ENCODE measurements around the gene RGP1.
A peak's percentile ranks its signal among the peaks of the same experiment; 100 is the strongest.

RGP1 gene, protein sequence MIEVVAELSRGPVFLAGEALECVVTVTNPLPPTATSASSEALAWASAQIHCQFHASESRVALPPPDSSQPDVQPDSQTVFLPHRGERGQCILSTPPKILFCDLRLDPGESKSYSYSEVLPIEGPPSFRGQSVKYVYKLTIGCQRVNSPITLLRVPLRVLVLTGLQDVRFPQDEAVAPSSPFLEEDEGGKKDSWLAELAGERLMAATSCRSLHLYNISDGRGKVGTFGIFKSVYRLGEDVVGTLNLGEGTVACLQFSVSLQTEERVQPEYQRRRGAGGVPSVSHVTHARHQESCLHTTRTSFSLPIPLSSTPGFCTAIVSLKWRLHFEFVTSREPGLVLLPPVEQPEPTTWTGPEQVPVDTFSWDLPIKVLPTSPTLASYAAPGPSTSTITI

GRCh38 chr9:35748858-35749514, at the start of gene RGP1, which contains the start of gene GBA2:
TSS of gene RGP1 (plus strand) at chr9:35749287. CDS start at chr9:35749756, 469 bp downstream.
TSS of gene GBA2 (minus strand) at chr9:35749228. CDS start at chr9:35748704, 524 bp downstream.
- peak; percentile 85 for DNase-seq

DNA sequence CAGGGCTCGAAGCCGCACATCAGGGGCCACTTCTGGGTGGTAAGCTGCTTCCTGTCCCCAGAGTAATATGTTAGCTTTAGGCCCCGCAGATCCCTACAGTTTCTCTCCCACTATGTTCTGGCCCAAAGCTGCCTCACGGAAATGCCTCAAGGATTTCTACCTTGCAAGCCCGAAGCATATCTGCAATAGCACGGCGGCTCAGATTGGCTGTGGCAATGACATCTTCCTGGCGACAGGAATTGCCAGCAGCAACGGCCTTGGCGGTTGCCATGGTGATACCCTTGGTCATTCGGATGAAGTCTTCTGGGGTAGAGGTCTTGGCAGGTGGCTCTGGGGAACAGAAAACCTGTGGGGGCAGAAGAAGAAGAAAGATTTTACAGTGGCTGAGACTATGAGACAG, 49.1 kb upstream of the RGP1 start:
- DNase-seq = no peak

DNA sequence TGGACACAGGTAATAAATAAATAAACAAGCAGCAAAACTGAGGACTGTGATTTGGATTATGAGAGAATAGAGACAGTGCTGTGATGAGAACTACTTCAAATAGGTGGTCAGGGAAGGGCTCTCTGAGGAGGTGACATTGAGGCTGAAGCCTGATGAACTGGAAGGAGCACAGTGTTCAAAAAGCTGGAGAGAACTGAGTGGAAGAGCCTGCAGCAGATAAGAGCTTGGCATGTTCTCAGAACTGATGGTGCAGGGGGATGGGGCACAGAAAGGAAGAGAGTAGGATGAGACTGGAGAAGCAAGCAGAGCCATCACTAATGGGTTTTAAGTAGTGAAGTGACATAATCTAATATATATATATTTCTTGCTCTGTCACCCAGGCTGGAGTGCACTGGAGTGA, 48.1 kb upstream of the RGP1 start:
- DNase-seq = no peak

- no peak for DNase-seq
Observed at GRCh38 chr9:35702696-35703095, 46.4 kb upstream of the RGP1 start.

DNA sequence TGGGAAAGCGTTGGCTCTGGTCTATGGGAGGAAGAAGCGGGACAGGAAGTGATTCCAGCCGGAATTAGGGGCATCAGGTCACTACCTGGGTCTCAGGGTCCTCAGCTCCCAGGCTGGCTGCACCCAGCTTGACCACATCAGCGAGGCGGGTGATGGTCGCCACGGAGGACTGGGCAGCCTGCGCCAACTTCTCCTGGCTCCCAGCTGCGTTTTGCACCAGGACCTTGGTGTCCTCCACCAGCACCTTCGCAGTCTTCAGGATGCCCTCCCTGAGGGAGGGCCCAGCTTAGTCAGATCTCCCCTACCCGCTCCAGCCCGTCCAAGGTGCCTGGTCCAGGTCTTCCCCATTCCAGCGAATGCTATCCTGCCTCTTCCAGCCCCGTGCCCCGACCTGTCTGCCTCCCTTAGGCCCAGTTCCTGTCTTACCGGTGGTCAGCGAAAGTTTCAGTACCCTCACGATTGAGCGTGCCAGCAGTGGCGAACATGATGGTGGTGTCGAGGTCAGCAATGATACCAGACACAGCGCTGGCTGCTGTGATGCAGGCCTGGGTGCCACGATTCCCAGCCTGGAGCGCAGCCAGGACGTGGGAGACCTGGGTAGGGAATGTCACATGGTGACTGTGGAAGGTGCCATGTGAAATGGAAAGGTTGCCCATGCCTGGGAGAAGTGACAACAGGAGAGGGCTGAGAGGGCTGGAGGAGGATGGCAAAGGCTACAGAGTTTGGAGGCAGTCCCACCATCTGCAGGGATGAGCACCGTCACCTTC, 45.0 kb upstream of the RGP1 start:
- DNase-seq = no peak

GRCh38 chr9:35705372-35705771, 43.7 kb upstream of the RGP1 start:
- no peak for DNase-seq

- no peak for DNase-seq
Observed at GRCh38 chr9:35705836-35706430, 43.2 kb upstream of the RGP1 start.

GRCh38 chr9:35706951-35707350, 42.1 kb upstream of the RGP1 start:
- no peak for DNase-seq

DNA sequence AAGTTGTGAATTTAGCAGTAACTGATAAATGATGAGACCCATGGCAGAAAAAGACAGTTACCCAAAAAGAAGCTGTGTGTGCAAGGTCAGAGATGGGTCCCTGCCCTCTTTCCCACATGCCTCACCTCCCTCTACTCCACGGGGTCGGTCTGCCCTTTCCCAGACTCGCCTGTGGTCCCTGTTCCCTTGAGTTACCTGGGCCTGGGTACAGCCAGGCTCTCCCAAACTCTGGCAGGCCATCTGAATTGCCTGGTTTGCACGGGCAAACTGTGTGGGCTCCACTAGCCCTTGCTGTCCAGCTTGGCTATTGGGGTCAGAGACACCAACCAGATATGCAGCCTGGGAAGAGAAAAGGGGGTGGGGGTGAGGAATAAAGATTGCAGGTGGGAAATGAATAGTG, 40.9 kb upstream of the RGP1 start:
- DNase-seq = no peak

- DNase-seq = no peak
Observed at GRCh38 chr9:35710818-35711500, 38.1 kb upstream of the RGP1 start.

DNA sequence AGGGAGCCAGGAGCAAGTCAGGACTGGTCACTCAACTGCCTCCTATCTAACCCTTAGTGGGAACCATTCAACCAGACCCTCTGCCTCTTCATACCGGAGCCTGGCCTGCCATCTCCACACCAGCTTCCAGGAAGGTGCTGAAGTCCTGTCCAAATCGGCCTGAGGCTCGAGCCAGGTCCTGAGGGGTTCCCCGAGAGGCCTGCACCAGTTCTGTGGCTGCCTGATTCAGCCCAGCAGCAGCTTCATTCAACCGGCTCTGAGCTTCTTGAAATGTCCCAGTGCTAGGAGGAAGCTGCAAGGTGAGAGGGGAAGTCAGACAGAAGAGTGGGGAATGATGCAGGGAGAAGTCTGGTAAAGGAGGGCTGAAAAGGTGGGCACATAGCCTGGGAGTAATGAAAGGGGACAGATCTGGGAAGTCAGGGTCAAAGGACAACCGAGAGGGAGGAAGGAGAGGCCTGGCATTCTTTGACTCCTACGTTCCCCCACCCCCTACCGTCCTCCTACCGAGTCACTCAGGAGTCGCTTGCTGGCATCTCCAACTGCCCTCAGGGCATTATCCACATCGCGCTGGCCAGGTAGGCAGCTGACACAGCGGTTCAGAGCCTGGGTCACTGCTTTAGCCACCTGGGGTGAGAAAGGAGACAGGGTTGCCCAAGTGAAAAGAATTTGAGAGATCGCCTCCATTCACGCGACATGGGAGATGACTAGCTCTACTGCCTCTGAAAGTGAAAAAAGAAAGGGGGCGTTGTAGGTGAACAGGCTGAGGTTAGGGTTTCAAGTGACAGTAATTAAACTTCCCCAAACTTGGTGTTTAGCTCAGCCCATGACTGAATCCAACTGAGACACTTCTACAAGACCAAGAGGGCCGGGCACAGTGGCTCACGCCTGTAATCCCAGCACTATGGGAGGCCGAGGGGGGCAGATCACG, 37.3 kb upstream of the RGP1 start:
- DNase-seq = no peak

DNA sequence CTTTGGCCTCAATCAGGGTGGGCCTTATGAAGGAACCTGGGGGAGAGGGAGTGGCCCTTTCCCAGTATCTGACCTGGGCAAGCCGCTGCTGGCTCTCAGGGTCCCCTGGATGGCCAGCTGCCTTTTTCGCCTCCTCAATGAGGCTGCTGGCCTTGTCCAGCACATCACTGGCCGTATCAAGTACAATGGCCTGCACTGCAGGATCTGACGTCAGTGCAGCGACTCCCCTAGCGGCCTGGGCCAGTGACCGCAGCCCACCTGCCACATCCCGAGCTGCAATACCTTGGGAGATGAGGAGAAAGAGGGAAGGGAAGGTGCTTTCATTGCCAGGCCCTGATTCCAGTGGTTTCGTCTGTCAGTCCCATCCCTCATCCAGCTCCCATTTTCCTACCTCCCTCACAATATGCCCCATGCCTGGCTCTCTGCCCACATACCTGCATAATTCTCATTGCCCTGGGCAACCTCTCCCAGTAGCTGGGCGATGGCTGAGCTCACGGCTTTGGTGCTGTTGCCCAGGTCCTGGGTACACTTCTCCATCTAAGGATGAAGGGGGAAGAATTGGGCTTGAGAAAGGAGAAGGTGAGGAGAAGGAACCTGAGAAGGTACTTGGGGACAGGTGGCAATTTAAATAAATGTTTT, 36.2 kb upstream of the RGP1 start:
- DNase-seq = no peak

- DNase-seq = no peak
Observed at GRCh38 chr9:35713578-35713977, 35.5 kb upstream of the RGP1 start.

- no peak for DNase-seq
Observed at GRCh38 chr9:35714123-35714522, 35.0 kb upstream of the RGP1 start.

GRCh38 chr9:35714579-35715252, 34.4 kb upstream of the RGP1 start:
- DNase-seq = no peak

- no peak for DNase-seq
Observed at GRCh38 chr9:35716230-35716629, 32.9 kb upstream of the RGP1 start.

DNA sequence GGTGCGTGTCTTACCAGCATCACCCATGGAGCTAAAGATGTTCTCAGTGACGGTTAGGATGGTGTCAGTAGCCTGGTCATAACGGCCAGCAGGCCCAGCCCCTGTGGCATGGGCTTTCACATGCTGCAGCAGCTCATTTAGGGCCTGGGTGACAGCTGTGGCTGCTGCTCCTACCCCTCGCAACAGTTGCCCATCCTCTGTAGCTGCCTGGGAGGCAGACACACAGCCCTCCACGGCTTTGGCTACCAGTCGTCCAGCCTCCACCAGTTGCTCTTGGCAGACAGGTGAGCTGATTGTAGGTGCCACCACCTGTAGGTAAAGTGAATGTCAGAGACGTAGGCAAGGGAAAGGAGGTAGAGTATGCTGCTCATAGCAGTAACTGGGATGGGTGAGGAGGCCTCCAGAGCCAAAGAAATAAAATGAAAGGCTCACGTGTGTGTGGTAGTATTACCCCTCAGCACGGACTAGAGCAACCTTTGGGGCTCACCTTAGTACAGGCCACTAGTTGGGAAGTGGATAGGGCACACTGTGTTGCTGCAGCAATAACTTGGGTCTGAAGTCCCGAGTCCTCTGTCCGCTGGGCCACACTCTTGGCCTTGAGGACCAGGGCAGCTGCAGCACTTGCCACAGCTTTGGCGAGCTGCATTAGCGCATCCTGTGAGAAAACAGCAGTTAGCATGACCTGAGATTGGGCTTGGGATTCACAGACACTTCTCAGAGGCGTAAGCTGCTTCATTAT, 31.8 kb upstream of the RGP1 start:
- no peak for DNase-seq

- no peak for DNase-seq
Observed at GRCh38 chr9:35718721-35719511, 30.2 kb upstream of the RGP1 start.

DNA sequence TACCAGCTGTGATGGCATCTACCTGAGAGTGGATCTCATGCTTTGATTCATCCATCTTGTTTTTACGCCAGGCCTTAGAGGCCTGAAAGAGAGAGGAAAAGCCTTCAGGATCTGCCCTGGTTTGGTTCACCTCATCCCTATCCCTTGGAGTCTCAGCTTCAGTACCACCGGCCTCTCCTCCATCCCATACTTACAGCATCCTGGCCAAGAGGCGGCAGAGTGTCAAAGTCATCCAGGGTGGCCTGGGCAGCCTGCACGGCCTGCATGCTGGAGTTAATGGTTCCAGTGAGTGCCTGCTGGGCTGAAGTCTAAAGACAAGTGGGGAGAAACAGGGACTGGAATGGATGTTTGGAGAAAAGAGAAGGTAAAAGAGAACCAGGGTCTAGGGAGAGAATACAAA, 29.5 kb upstream of the RGP1 start:
- DNase-seq = no peak

Data from left hindlimb (tissue), 1 donor.